ENCODE data around the gene MNAT1.

GRCh38 chr14:60956632-60957031 is 222.1 kb downstream of the MNAT1 start:
- TF ChIP-seq POLR2AphosphoS5 (IDR thresholded peaks at IDR 0.05), result no peak
- no peak for TF ChIP-seq POLR2A (IDR thresholded peaks at IDR 0.05)

Data from transverse colon (tissue), 3 donors.